Ovary (tissue), 3 donors: ENCODE measurements around the gene GLIPR1L1.

Experiments
- CTCF ChIP-seq, 3 donors: fragments of 450-650 bp in 2 of 3; fragments of 200-600 bp in 1 of 3; IDR thresholded peaks; one replicate each; pipeline versions ENCODE4 v1.5.1 to v1.8.0; 2016 to 2022; ENCODE audit warnings: antibody characterized with exemption in 3 of 3, mild to moderate bottlenecking in 1 of 3
- POLR2A ChIP-seq: fragments of 450-650 bp; IDR thresholded peaks from one replicate; pipeline ENCODE4 v1.6.1; 2017; ENCODE audit warnings: antibody characterized with exemption, mild to moderate bottlenecking, moderate library complexity
- donor health status: DM: no; HTN: no; CAD: no.

- TF ChIP-seq CTCF (IDR thresholded peaks at IDR 0.05): no peak
- no peak for TF ChIP-seq POLR2A
These were observed 6.8 kb upstream of the GLIPR1L1 start for GRCh38 chr12:75327642-75328041.
